PC-3 (cell line): ENCODE results near the gene GPX5. TPM values are rescaled to one million over a fixed set of nuclear protein-coding genes. Genes with fewer than 3 reads are reported as not detected.

ENCODE experiments used
- ATAC-seq: fragments of 200-7000 bp; cut with Tn5 transposase; 2 replicates; pipeline ENCODE4 v1.9.1; 2020; ENCODE audit warnings: mild to moderate bottlenecking, moderate library complexity
- BruUV-seq: library from RNA; stranded (reverse); fragments of 400-500 nt; replicated peaks from 2 replicates; lab custom pipeline; 2021; lab: Mats Ljungman, UMichigan
- CTCF ChIA-PET: fragments of 300-600 bp; sonication (Branson Sonifier 250); formaldehyde crosslinking; loops from one replicate; lab custom pipeline; 2022; ENCODE audit warnings: antibody characterized with exemption; lab: Charles Lee
- POLR2A ChIA-PET: fragments of 300-600 bp; sonication (Branson Sonifier 250); formaldehyde crosslinking; loops from one replicate; lab custom pipeline; 2022; ENCODE audit warnings: antibody characterized with exemption; ENCODE audit not compliant: unreplicated experiment; lab: Charles Lee
- DNase-seq: peaks from one replicate; pipeline ENCODE4 v3.0.0-alpha.2; 2015
- H2AFZ ChIP-seq: fragments of 300-600 bp; sonication (generic); 2 replicates; pipeline ENCODE4 v1.6.0; 2016; ENCODE audit warnings: antibody characterized with exemption, low read length
- H3F3A ChIP-seq: fragments of 300-600 bp; sonication (generic); one replicate; pipeline ENCODE4 v1.6.0; 2017; ENCODE audit warnings: antibody characterized with exemption, low read length, control low read depth, mild to moderate bottlenecking; ENCODE audit not compliant: unreplicated experiment
- H3K27ac ChIP-seq: fragments of 300-600 bp; sonication (generic); 2 replicates; pipeline ENCODE4 v1.5.1; 2016; ENCODE audit warnings: mild to moderate bottlenecking, low read length
- H3K27me3 ChIP-seq: fragments of 300-600 bp; sonication (generic); 2 replicates; pipeline ENCODE4 v1.6.1; 2016; ENCODE audit warnings: low read length, mixed read lengths
- H3K36me3 ChIP-seq: fragments of 300-600 bp; sonication (generic); 2 replicates; pipeline ENCODE4 v1.6.1; 2016; ENCODE audit warnings: low read depth, mixed run types, low read length, mixed read lengths
- H3K4me1 ChIP-seq: fragments of 300-600 bp; sonication (generic); 2 replicates; pipeline ENCODE4 v1.5.1; 2016; ENCODE audit warnings: low read length; ENCODE audit not compliant: insufficient read depth
- H3K4me2 ChIP-seq: fragments of 300-600 bp; sonication (generic); 2 replicates; pipeline ENCODE4 v1.6.0; 2016; ENCODE audit warnings: low read length
- H3K4me3 ChIP-seq: fragments of 300-600 bp; sonication (generic); 2 replicates; pipeline ENCODE4 v1.5.1; 2016; ENCODE audit warnings: mild to moderate bottlenecking, low read length, mixed read lengths
- H3K79me2 ChIP-seq: fragments of 300-600 bp; sonication (generic); 2 replicates; pipeline ENCODE4 v1.6.1; 2017; ENCODE audit warnings: low read length, mixed read lengths
- H3K9ac ChIP-seq: fragments of 300-600 bp; sonication (generic); 2 replicates; pipeline ENCODE4 v1.6.0; 2016; ENCODE audit warnings: mild to moderate bottlenecking, low read length
- H3K9me2 ChIP-seq: fragments of 300-600 bp; sonication (generic); replicated peaks from 2 replicates; pipeline ENCODE4 v1.6.1; 2016; ENCODE audit warnings: mixed run types, low read length, mixed read lengths
- H3K9me3 ChIP-seq: fragments of 300-600 bp; sonication (generic); 2 replicates; pipeline ENCODE4 v1.6.1; 2016; ENCODE audit warnings: low read length, mixed read lengths
- H4K20me1 ChIP-seq: fragments of 300-600 bp; sonication (generic); 2 replicates; pipeline ENCODE4 v1.6.1; 2016; ENCODE audit warnings: low read length, mixed read lengths
- EZH2 ChIP-seq: fragments of 300-600 bp; sonication (generic); IDR thresholded peaks from one replicate; pipeline ENCODE4 v1.6.1; 2017; ENCODE audit warnings: antibody characterized with exemption, mild to moderate bottlenecking, low read length; ENCODE audit not compliant: unreplicated experiment
- EZH2phosphoT487 ChIP-seq: fragments of 300-600 bp; sonication (generic); IDR thresholded peaks from 2 replicates; pipeline ENCODE4 v1.6.1; 2018; ENCODE audit warnings: mild to moderate bottlenecking, antibody characterized with exemption, low read length, borderline replicate concordance
- intact Hi-C: fragments of 100-400 bp; cut with micrococcal nuclease; formaldehyde crosslinking; loops from 2 replicates; pipeline ENCODE4 v1.9.0; 2023
- total RNA-seq: library from RNA; depleted of rRNA; stranded (reverse); fragments of >200 nt; gene quantifications from 2 replicates; pipeline ENCODE4 v1.2.3, GENCODE V29; 2014
- TF ChIP-seq, protein P1 (sequence below): fragments of 300-600 bp; sonication (generic); conservative IDR thresholded peaks from 2 replicates; pipeline ENCODE4 v1.5.1; 2017; ENCODE audit warnings: antibody characterized with exemption, low read depth, mild to moderate bottlenecking, low read length

GPX5 gene
- total RNA-seq, 1 experiment from 2014 or later = not detected

DNA sequence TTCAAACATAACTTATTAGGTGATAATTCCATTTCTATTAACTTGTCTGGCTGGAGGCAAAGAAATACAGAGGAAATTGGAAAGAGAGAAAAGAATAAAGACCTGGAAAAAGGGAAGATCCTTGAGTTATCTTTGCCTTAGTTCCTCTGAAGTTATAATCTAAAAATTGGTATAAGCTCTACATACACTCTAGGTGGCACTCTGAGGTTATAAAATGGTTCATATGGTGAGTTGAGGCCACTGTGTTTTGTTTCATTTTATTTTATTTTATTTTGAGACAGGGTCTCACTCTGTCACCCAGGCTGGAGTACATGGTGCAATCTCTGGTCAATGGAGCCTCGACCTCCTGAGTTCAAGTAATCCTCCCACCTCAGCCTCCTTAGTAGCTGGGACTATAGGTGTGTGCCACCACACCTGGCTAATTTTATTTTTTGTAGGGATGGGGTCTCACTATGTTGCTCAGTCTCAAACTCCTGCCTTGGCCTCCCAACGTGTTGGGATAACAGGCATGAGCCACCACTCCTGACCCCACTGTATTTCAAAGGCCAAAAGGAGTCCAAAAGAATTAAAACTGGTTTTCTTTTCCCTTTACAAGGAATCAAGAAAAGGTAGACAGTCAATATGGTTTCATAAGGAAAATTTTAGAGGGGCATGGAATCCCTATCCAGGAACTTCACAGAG, 29.4 kb upstream of the GPX5 start:
- H2AFZ ChIP-seq = no peak overlapping the region
- peak; percentile 26 for DNase-seq
- ChIA-PET POLR2A (no interaction called here), CTCF (interaction anchor here (0.7 to 1.2 kb wide), 4 partner anchors 24 to 88 kb away, joined by 3 to 5 read pairs (median 4); no protein-coding TSS in a partner anchor)
- peak; percentile 35; the same call in 1 of the 2 replicates for ATAC-seq
- no peaks in the 10 kb centered on the region for H3K79me2 ChIP-seq
- H3K4me1 ChIP-seq = peaks cover 13% of the 10 kb centered on the region
- H3K9me3 ChIP-seq = no peaks in the 10 kb centered on the region
- H3K4me3 ChIP-seq = no peak overlapping the region
- no peak overlapping the region for H3K27ac ChIP-seq
- H3F3A ChIP-seq = no peaks in the 10 kb centered on the region
- peaks cover 21% of the 10 kb centered on the region; the same call in 1 of the 2 replicates for H3K27me3 ChIP-seq
- no peaks in the 10 kb centered on the region for H3K9me2 ChIP-seq
- intact Hi-C loops = loop anchor here (1.0 to 2.0 kb wide), 3 partner anchors 47 to 188 kb away; no protein-coding TSS in a partner anchor
- no peak overlapping the region for H3K9ac ChIP-seq
- no TSS peak for BruUV-seq
- TF ChIP-seq EZH2 (no peak), EZH2phosphoT487 (no peak)
- TF ChIP-seq, protein P1, sequence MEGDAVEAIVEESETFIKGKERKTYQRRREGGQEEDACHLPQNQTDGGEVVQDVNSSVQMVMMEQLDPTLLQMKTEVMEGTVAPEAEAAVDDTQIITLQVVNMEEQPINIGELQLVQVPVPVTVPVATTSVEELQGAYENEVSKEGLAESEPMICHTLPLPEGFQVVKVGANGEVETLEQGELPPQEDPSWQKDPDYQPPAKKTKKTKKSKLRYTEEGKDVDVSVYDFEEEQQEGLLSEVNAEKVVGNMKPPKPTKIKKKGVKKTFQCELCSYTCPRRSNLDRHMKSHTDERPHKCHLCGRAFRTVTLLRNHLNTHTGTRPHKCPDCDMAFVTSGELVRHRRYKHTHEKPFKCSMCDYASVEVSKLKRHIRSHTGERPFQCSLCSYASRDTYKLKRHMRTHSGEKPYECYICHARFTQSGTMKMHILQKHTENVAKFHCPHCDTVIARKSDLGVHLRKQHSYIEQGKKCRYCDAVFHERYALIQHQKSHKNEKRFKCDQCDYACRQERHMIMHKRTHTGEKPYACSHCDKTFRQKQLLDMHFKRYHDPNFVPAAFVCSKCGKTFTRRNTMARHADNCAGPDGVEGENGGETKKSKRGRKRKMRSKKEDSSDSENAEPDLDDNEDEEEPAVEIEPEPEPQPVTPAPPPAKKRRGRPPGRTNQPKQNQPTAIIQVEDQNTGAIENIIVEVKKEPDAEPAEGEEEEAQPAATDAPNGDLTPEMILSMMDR = peak; percentile 53
- no peak overlapping the region for H3K4me2 ChIP-seq
- no peaks in the 10 kb centered on the region for H4K20me1 ChIP-seq
- no peaks in the 10 kb centered on the region for H3K36me3 ChIP-seq

- Histone ChIP-seq H3K4me2 (no peak overlapping the region), H3K4me1 (peaks cover 12% of the 10 kb centered on the region), H3K79me2 (no peaks in the 10 kb centered on the region), H3F3A (no peaks in the 10 kb centered on the region), H3K27ac (no peak overlapping the region), H3K36me3 (no peaks in the 10 kb centered on the region), H3K9ac (no peak overlapping the region), H3K9me2 (no peaks in the 10 kb centered on the region), H4K20me1 (no peaks in the 10 kb centered on the region), H3K9me3 (no peaks in the 10 kb centered on the region), H3K27me3 (peaks cover 21% of the 10 kb centered on the region; the same call in 1 of the 2 replicates), H2AFZ (no peak overlapping the region), H3K4me3 (no peak overlapping the region)
- ChIA-PET CTCF (no interaction called here), POLR2A (no interaction called here)
- TF ChIP-seq, protein P1 = no peak
- TF ChIP-seq EZH2 (no peak), EZH2phosphoT487 (no peak)
- DNase-seq (no peak), ATAC-seq (no peak)
- intact Hi-C loops = loop anchor here (2.0 kb wide), 1 partner anchor 45 kb away; no protein-coding TSS in a partner anchor
- BruUV-seq = no TSS peak
Measured at GRCh38 chr6:28497306-28497705, 28.4 kb upstream of the GPX5 start.

GRCh38 chr6:28497893-28498292, 27.8 kb upstream of the GPX5 start:
- Histone ChIP-seq H3K9ac (no peak overlapping the region), H3F3A (no peaks in the 10 kb centered on the region), H3K4me2 (no peak overlapping the region), H3K36me3 (no peaks in the 10 kb centered on the region), H3K79me2 (no peaks in the 10 kb centered on the region), H2AFZ (no peak overlapping the region), H4K20me1 (no peaks in the 10 kb centered on the region), H3K4me1 (peaks cover 6% of the 10 kb centered on the region), H3K9me2 (no peaks in the 10 kb centered on the region), H3K27me3 (peaks cover 21% of the 10 kb centered on the region; the same call in 1 of the 2 replicates), H3K4me3 (no peak overlapping the region), H3K27ac (no peak overlapping the region), H3K9me3 (no peaks in the 10 kb centered on the region)
- BruUV-seq = no TSS peak
- intact Hi-C loops = loop anchor here (2.0 kb wide), 1 partner anchor 45 kb away; no protein-coding TSS in a partner anchor
- POLR2A ChIA-PET = no interaction called here
- no peak for TF ChIP-seq EZH2phosphoT487
- TF ChIP-seq EZH2 = no peak
- TF ChIP-seq, protein P1 = no peak
- ATAC-seq (no peak), DNase-seq (no peak)
- CTCF ChIA-PET = no interaction called here
